Common myeloid progenitor, CD34-positive (primary cell): Measurements from ENCODE around the gene COQ8B.

Experiments used
- CTCF ChIA-PET: fragments of 350-600 bp; sonication (Branson Sonifier 250); formaldehyde crosslinking; loops from one replicate; lab custom pipeline; 2021; ENCODE audit warnings: antibody characterized with exemption; lab: Charles Lee
- POLR2A ChIA-PET: fragments of 350-600 bp; sonication (Branson Sonifier 250); formaldehyde crosslinking; loops from one replicate; lab custom pipeline; 2021; ENCODE audit warnings: antibody characterized with exemption; lab: Charles Lee
- DNase-seq, 3 donors: peaks; one replicate each; pipeline versions ENCODE4 v3.0.0 to v3.0.0-alpha.2; 2013
- H3K27ac ChIP-seq, 2 experiments: 1 replicate in 1 of 2; 2 replicates in 1 of 2; pipeline ENCODE4 v1.7.0; 2013; ENCODE audit warnings: inconsistent platforms in 2 of 2, low read length in 2 of 2, mild to moderate bottlenecking in 2 of 2, low read depth in 1 of 2, moderate library complexity in 1 of 2; ENCODE audit not compliant: severe bottlenecking in 2 of 2, insufficient read depth in 1 of 2, poor library complexity in 1 of 2
- H3K27me3 ChIP-seq, 5 experiments: replicated peaks in 2 of 5; 1 replicate in 3 of 5; 2 replicates in 2 of 5; pipeline versions ENCODE4 v1.6.1 to v1.7.0; 2013; ENCODE audit warnings: low read length in 4 of 5, mild to moderate bottlenecking in 2 of 5, moderate library complexity in 2 of 5, inconsistent platforms in 1 of 5; ENCODE audit not compliant: insufficient read depth in 5 of 5, control insufficient read depth in 4 of 5
- H3K36me3 ChIP-seq, 4 experiments: 1 replicate in 2 of 4; 2 replicates in 2 of 4; pipeline versions ENCODE4 v1.6.1 to v1.7.0; 2013; ENCODE audit warnings: low read length in 3 of 4, control low read depth in 1 of 4, mild to moderate bottlenecking in 1 of 4; ENCODE audit not compliant: control insufficient read depth in 4 of 4, insufficient read depth in 4 of 4
- H3K4me1 ChIP-seq, 4 experiments: 1 replicate in 3 of 4; 2 replicates in 1 of 4; pipeline versions ENCODE4 v1.6.1 to v1.7.1; 2013; ENCODE audit warnings: low read length in 3 of 4, mild to moderate bottlenecking in 3 of 4, control low read depth in 1 of 4, inconsistent platforms in 1 of 4, moderate library complexity in 1 of 4; ENCODE audit not compliant: control insufficient read depth in 4 of 4, insufficient read depth in 4 of 4; ENCODE audit errors: control extremely low read depth in 1 of 4
- H3K4me3 ChIP-seq, 7 experiments: 1 replicate in 4 of 7; 2 replicates in 3 of 7; pipeline versions ENCODE4 v1.5.1 to v1.7.0; 2013; ENCODE audit warnings: mild to moderate bottlenecking in 7 of 7, low read length in 6 of 7, moderate library complexity in 6 of 7, inconsistent platforms in 2 of 7, low read depth in 2 of 7, control low read depth in 1 of 7; ENCODE audit not compliant: insufficient read depth in 4 of 7, control insufficient read depth in 1 of 7; ENCODE audit errors: extremely low read depth in 1 of 7
- H3K9me3 ChIP-seq, 5 experiments: 1 replicate in 4 of 5; 2 replicates in 1 of 5; pipeline versions ENCODE4 v1.6.1 to v1.7.1; 2013; ENCODE audit warnings: low read length in 4 of 5, mild to moderate bottlenecking in 2 of 5, inconsistent platforms in 1 of 5, low read depth in 1 of 5, moderate library complexity in 1 of 5; ENCODE audit not compliant: control insufficient read depth in 4 of 5, insufficient read depth in 2 of 5; ENCODE audit errors: control extremely low read depth in 1 of 5
- WGBS: methylation state at CpG from one replicate; pipeline ENCODE4 v1.1.5; 2013; ENCODE audit not compliant: insufficient coverage; 5-methylcytosine and 5-hydroxymethylcytosine counted together

COQ8B gene

DNA sequence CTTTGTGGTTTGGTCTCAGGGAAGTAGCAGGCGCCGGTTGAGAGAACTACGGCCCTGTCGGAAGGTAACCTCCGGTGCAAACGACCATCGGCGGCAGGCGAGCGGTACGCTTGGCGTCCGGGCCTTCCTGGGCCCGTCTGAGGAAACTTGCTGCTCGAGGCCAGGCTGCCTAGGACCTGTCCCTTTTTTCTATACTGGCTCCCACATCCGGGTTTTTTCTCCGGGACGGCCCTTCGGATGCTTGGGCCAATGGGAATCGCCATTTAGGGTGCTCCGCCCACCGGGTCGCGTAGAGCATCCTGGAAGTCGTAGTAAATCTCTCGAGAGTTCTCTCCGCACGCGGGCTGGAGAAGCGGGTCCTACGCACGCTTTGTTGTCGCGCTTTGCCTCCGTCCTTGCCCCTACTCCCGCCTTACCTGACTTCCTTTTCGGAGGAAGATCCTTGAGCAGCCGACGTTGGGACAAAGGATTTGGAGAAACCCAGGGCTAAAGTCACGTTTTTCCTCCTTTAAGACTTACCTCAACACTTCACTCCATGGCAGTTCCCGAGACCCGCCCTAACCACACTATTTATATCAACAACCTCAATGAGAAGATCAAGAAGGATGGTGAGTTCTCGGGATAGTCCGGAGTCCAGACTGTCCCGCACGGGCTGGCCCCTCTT lies 34.3 kb upstream of the COQ8B start, which contains the start of gene SNRPA:
Gene SNRPA, plus strand, starts transcription at position 330 of the 664 bp plus-strand sequence. Its CDS starts 206 bp downstream, at position 536.
- H3K4me3 ChIP-seq: peak within 1 kb of the TSS; percentile 65 to 91 (median 82)
- H3K27me3 ChIP-seq: no peaks in the 10 kb centered on the region
- ChIA-PET POLR2A (interaction anchor here (0.6 to 1.5 kb wide), 6 partner anchors 26 to 330 kb away, joined by 3 to 15 read pairs (median 4); partner anchors contain the start of genes COQ8B, EGLN2 and RAB4B), CTCF (interaction anchor here (1.0 kb wide), 1 partner anchor 59 kb away, joined by 4 read pairs; no protein-coding TSS in a partner anchor)
- H3K27ac ChIP-seq: peak within 1 kb of the TSS; percentile 91 to 95
- H3K36me3 ChIP-seq: peaks cover 0 to 18% (median 10%) of the 10 kb centered on the region in 4 experiments
- peaks cover 6 to 61% (median 43%) of the 10 kb centered on the region in 4 experiments for H3K4me1 ChIP-seq
- DNase-seq: peak; percentile 97 to 98 (median 97)
- H3K9me3 ChIP-seq: no peaks in the 10 kb centered on the region
- under 1% methylated on average over 46 of the region's 46 CpGs for WGBS

GRCh38 chr19:40750058-40750873 lies 33.6 kb upstream of the COQ8B start, which contains the start of gene ACTMAP:
ACTMAP (minus strand) TSS chr19:40750477; CDS start chr19:40749803, 674 bp downstream.
- Histone ChIP-seq H3K4me1 (peaks cover 6 to 53% (median 39%) of the 10 kb centered on the region in 4 experiments), H3K4me3 (peak within 1 kb of the TSS; percentile 65 to 91 (median 82)), H3K27me3 (no peaks in the 10 kb centered on the region), H3K36me3 (peaks cover 0 to 10% (median 4%) of the 10 kb centered on the region in 4 experiments), H3K27ac (peak within 1 kb of the TSS; percentile 91 to 95), H3K9me3 (no peaks in the 10 kb centered on the region)
- POLR2A ChIA-PET: interaction anchor here (0.6 to 1.5 kb wide), 7 partner anchors 16 to 329 kb away, joined by 3 to 15 read pairs (median 4); partner anchors contain the start of genes COQ8B, EGLN2 and RAB4B
- DNase-seq: peak; percentile 100
- WGBS: 0% methylated on average over 40 of the region's 43 CpGs
- CTCF ChIA-PET: interaction anchor here (1.0 kb wide), 1 partner anchor 59 kb away, joined by 4 read pairs; no protein-coding TSS in a partner anchor

GRCh38 chr19:40747536-40747935 lies 30.9 kb upstream of the COQ8B start:
- Histone ChIP-seq H3K4me1 (peaks cover 6 to 32% (median 25%) of the 10 kb centered on the region in 4 experiments), H3K36me3 (peaks cover 0 to 2% (median 0%) of the 10 kb centered on the region in 4 experiments), H3K27ac (no peak overlapping the region), H3K4me3 (no peak overlapping the region), H3K9me3 (no peaks in the 10 kb centered on the region), H3K27me3 (no peaks in the 10 kb centered on the region)
- POLR2A ChIA-PET: no interaction called here
- 100% methylated on average over 3 of the region's 7 CpGs for WGBS
- CTCF ChIA-PET: interaction anchor here (1.5 to 2.3 kb wide), 3 partner anchors 23 to 56 kb away, joined by 4 to 5 read pairs (median 4); partner anchors contain the start of gene RAB4B
- no peak for DNase-seq

- Histone ChIP-seq H3K36me3 (peaks cover 0 to 3% (median 1%) of the 10 kb centered on the region in 4 experiments), H3K9me3 (no peaks in the 10 kb centered on the region), H3K4me1 (peaks cover 3 to 18% (median 12%) of the 10 kb centered on the region in 4 experiments), H3K27me3 (no peaks in the 10 kb centered on the region), H3K4me3 (no peak overlapping the region), H3K27ac (no peak overlapping the region)
- DNase-seq: no peak
- WGBS: 100% methylated on average over 6 of the region's 7 CpGs
- ChIA-PET POLR2A (no interaction called here), CTCF (no interaction called here)
These were observed 28.7 kb upstream of the COQ8B start for GRCh38 chr19:40745402-40745780.

- CTCF ChIA-PET: interaction anchor here (1.0 to 1.4 kb wide), 3 partner anchors 12 to 75 kb away, joined by 3 read pairs; no protein-coding TSS in a partner anchor
These were observed 28.1 kb upstream of the COQ8B start for GRCh38 chr19:40744554-40745401.

GRCh38 chr19:40743926-40744325 lies 27.2 kb upstream of the COQ8B start:
- ChIA-PET POLR2A (interaction anchor here (0.6 kb wide), 1 partner anchor 24 kb away, joined by 3 read pairs; no protein-coding TSS in a partner anchor), CTCF (interaction anchor here (0.6 to 1.5 kb wide), 6 partner anchors 8 to 76 kb away, joined by 3 to 4 read pairs (median 3); no protein-coding TSS in a partner anchor)
- Histone ChIP-seq H3K4me1 (peaks cover 0 to 6% (median 0%) of the 10 kb centered on the region in 4 experiments), H3K27me3 (no peaks in the 10 kb centered on the region), H3K4me3 (no peak overlapping the region), H3K9me3 (no peaks in the 10 kb centered on the region), H3K36me3 (peaks cover 0 to 17% (median 11%) of the 10 kb centered on the region in 4 experiments), H3K27ac (no peak overlapping the region)
- WGBS: 98% methylated on average over 10 of the region's 10 CpGs
- DNase-seq: no peak

More at GRCh38 chr19:40744554-40745401, 28.1 kb upstream of the COQ8B start:
- H3K36me3 ChIP-seq: peaks cover 0 to 8% (median 4%) of the 10 kb centered on the region in 4 experiments
- H3K4me3 ChIP-seq: no peak overlapping the region
- H3K9me3 ChIP-seq: no peaks in the 10 kb centered on the region
- DNase-seq: no peak
- H3K27ac ChIP-seq: no peak overlapping the region
- WGBS: 89% methylated on average over 11 of the region's 17 CpGs
- H3K27me3 ChIP-seq: no peaks in the 10 kb centered on the region
- H3K4me1 ChIP-seq: peaks cover 2 to 14% (median 7%) of the 10 kb centered on the region in 4 experiments
- POLR2A ChIA-PET: interaction anchor here (0.6 kb wide), 1 partner anchor 23 kb away, joined by 3 read pairs; no protein-coding TSS in a partner anchor
